Measurements from ENCODE around the gene WFIKKN1. TPM values are rescaled to one million over a fixed set of nuclear protein-coding genes. Genes with fewer than 3 reads are reported as not detected.

Gene WFIKKN1
- total and polyA plus RNA-seq, 2 of the 13 experiments (the other 11 are each of a cell fraction or from before 2014, with no cell fraction given): 1.7 to 4.9 TPM

- TF ChIP-seq PRDM15 (CRISPR knock-in tag; IDR thresholded peaks at IDR 0.05) (no peak), ZSCAN29 (CRISPR knock-in tag; conservative IDR thresholded peaks at IDR 0.05) (no peak), NFYC (CRISPR knock-in tag; IDR thresholded peaks at IDR 0.05) (no peak), ZNF790 (CRISPR knock-in tag; IDR thresholded peaks at IDR 0.05; ENCODE audit: borderline replicate concordance) (no peak), ELF3 (CRISPR knock-in tag; IDR thresholded peaks at IDR 0.05) (no peak), HMGXB4 (CRISPR knock-in tag; IDR thresholded peaks at IDR 0.05; ENCODE audit: borderline replicate concordance in 1 of 2, low read depth in 1 of 2) (no peak), ZSCAN22 (CRISPR knock-in tag; IDR thresholded peaks at IDR 0.05) (no peak), ZNF382 (CRISPR knock-in tag; IDR thresholded peaks at IDR 0.05; ENCODE audit: borderline replicate concordance) (no peak), ZNF18 (CRISPR knock-in tag; IDR thresholded peaks at IDR 0.05; ENCODE audit: insufficient replicate concordance) (no peak), ZFP1 (CRISPR knock-in tag; IDR thresholded peaks at IDR 0.05) (no peak), ZNF235 (CRISPR knock-in tag; IDR thresholded peaks at IDR 0.05; ENCODE audit: borderline replicate concordance) (no peak), AFF4 (CRISPR knock-in tag; IDR thresholded peaks at IDR 0.05) (no peak), MEF2D (CRISPR knock-in tag; IDR thresholded peaks at IDR 0.05) (no peak), NFIB (CRISPR knock-in tag; IDR thresholded peaks at IDR 0.05; ENCODE audit: borderline replicate concordance) (0 out of 2 replicates have a peak, but pooled peaks have one; percentile 64), ZGPAT (CRISPR knock-in tag; IDR thresholded peaks at IDR 0.05) (no peak), ZNF292 (CRISPR knock-in tag; IDR thresholded peaks at IDR 0.05; ENCODE audit: borderline replicate concordance, low read depth) (no peak), SMARCE1 (IDR thresholded peaks at IDR 0.05; ENCODE audit: borderline replicate concordance) (no peak)
Measured at GRCh38 chr16:668519-669171, 37.9 kb downstream of the WFIKKN1 start (continued).
